Measurements from ENCODE around the gene PRKCSH. TPM values are rescaled to one million over a fixed set of nuclear protein-coding genes. Genes with fewer than 3 reads are reported as not detected.

The PRKCSH gene
- total RNA-seq, 1 donor, result 67.1 TPM

DNA sequence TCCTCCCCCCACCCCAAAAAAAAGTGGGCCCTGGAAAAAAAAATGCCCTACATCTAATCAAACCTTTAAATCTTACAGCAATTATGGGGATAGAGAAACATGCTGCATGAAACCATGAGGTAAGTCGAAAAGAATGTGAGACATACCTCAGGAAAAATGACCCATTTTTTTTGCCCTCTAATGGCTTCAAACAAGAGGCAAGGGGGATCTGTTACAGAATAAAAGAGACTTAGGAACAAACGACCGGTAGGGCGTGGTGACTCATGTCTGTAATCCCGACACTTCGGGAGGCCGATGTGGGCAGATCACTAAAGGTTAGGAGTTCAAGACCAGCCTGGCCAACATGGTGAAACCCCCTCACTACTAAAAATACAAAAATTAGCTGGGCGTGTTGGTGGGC, 24.8 kb upstream of the PRKCSH start:
- H3K4me1 ChIP-seq (ENCODE audit: insufficient read depth, low read length), result peaks cover 13% of the 10 kb centered on the region
- no peaks in the 10 kb centered on the region for H3K9me3 ChIP-seq (ENCODE audit: low read depth, low read length)
- no peaks in the 10 kb centered on the region for H3K27me3 ChIP-seq (ENCODE audit: insufficient read depth, low read length)
- H3K4me3 ChIP-seq (ENCODE audit: low read length), result no peak overlapping the region

DNA sequence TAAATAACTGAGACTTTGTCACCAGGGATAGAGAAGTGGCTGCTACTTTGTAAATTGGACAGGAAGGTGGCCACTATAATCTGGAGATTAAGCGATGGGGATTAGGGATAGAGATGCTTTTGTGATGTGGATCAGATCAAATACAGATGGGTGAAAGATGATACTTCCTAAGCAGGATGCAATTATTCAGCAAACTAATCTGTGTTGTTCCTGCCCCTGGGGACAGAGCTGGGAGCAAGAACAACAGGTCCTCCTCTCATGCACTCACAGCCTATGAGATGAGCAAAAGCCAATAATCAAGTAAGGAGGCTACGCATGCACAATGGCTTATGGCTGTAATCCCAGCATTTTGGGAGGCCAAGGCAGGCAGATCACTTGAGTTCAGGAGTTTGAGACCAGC, 20.9 kb upstream of the PRKCSH start:
- H3K4me1 ChIP-seq (ENCODE audit: insufficient read depth, low read length), result peaks cover 8% of the 10 kb centered on the region
- H3K9me3 ChIP-seq (ENCODE audit: low read depth, low read length), result no peaks in the 10 kb centered on the region
- H3K4me3 ChIP-seq (ENCODE audit: low read length), result no peak overlapping the region
- peaks cover 9% of the 10 kb centered on the region for H3K27me3 ChIP-seq (ENCODE audit: insufficient read depth, low read length)

DNA sequence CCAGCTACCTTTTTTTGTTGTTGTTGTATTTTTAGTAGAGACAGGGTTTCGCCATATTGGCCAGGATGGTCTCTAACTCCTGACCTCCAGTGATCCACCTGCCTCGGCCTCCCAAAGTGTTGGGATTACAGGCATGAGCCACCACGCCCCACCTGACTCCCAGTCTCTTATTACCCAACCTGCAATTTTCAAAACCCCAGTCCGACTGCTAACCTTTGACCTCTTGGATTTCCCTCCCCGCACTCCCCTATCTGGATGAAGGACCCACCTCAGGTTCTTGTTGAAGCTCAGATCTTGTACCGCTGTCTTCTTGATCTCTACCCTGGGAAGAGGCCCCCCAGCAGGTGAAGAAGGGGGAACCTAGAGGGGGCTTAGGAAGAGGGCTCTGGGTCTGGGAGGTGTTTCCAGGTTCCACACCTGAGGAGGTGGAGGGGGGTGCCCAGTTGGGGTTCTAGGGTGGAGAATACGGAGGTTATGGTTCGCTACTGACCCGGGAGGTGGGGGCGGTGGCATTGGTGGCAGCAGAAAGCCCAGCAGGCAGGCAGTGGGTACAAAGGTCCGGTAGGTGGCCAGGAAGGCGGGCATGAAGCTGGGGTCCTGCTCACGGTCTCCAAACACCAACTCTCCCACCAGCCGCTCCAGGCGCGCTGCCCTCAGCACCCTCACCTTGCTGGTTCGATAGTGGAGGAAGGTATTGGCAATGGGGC, 18.9 kb upstream of the PRKCSH start:
- H3K9me3 ChIP-seq (ENCODE audit: low read depth, low read length), result no peaks in the 10 kb centered on the region
- H3K27me3 ChIP-seq (ENCODE audit: insufficient read depth, low read length), result peaks cover 28% of the 10 kb centered on the region
- peaks cover 22% of the 10 kb centered on the region for H3K4me1 ChIP-seq (ENCODE audit: insufficient read depth, low read length)
- H3K4me3 ChIP-seq (ENCODE audit: low read length), result no peak overlapping the region

DNA sequence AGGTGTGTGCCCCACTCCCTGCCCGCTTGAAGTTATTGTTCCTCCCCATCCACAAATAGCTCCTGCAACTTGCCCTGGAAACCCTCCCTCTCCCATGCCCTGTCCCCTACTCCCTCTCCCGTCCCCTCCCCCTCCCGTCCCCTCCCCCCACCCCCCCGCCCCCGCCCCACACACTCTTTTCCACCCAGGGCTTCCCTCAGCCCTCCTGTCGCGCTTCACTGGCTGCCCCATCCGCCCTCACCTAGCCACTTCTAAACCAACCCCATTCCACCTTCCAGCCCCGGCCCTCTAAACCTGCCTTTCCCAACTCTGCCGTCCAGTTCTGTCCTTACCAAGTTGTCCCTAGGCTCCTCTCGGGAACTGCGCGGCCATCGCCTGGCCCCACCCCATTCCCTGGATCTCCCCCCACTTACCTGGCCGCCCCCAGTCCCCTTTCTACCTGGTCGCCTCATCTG, 17.3 kb upstream of the PRKCSH start:
- Histone ChIP-seq H3K9me3 (ENCODE audit: low read depth, low read length) (no peaks in the 10 kb centered on the region), H3K27me3 (ENCODE audit: insufficient read depth, low read length) (peaks cover 38% of the 10 kb centered on the region), H3K4me1 (ENCODE audit: insufficient read depth, low read length) (peaks cover 39% of the 10 kb centered on the region), H3K4me3 (ENCODE audit: low read length) (no peak overlapping the region)

DNA sequence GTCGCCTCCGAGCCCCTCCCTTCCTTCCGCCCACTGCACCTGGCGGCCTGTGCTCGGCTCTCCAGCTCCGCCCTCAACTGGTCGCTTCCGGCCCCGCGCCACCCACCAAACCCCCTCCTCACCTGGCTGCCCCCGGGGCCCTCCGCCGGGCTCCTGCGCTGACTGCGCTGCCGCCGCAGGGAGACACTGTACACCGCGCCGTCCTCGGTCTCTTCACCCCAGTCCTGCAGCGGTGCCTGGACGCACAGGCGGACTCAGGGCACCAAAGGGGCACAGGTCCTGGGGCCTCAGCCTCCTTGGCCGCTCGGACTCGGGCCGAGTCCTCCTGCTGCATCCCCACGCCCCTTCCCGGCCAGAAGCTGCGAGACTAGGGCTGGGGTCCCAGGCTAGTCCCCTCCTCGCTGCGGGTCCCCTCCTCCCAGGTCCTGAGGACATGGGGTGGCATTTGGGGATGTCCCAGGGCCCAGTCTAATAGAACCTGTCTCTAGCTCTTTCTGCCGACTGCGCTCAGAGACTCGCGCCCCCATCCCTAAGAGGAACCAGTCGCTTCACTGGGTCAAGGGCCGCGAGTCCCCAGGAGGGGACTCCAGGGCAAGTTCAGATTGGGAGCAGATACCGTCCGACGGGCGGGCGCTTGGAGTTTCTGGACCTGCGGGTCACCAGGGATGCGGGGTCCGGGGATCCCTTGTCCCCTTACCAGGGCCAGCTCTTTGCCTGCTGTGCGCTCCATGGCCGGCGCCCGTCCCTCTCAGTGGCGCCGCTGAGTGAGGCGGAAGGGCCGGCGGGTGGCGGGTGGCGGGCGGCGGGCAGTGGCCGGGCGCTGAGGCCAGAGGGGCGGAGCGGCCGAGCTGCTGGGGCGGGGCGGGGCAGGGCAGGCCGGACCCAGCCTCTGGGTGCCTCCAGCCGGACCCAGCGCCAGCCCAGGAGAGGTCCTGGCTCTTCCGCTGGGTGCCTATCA, 16.6 kb upstream of the PRKCSH start, which contains the start of gene RGL3:
Gene RGL3 (minus strand): TSS at position 766 of the 958 bp plus-strand sequence. CDS start 36 bp downstream, at position 730.
- Histone ChIP-seq H3K27me3 (ENCODE audit: insufficient read depth, low read length) (peaks cover 44% of the 10 kb centered on the region), H3K4me3 (ENCODE audit: low read length) (no peak within 1 kb of the TSS), H3K9me3 (ENCODE audit: low read depth, low read length) (no peaks in the 10 kb centered on the region), H3K4me1 (ENCODE audit: insufficient read depth, low read length) (peaks cover 44% of the 10 kb centered on the region)

- Histone ChIP-seq H3K4me3 (ENCODE audit: low read length) (peak overlapping the region; percentile 13), H3K9me3 (ENCODE audit: low read depth, low read length) (no peaks in the 10 kb centered on the region), H3K27me3 (ENCODE audit: insufficient read depth, low read length) (peaks cover 48% of the 10 kb centered on the region), H3K4me1 (ENCODE audit: insufficient read depth, low read length) (peaks cover 47% of the 10 kb centered on the region)
Observed at GRCh38 chr19:11420429-11421370, 14.7 kb upstream of the PRKCSH start.

DNA sequence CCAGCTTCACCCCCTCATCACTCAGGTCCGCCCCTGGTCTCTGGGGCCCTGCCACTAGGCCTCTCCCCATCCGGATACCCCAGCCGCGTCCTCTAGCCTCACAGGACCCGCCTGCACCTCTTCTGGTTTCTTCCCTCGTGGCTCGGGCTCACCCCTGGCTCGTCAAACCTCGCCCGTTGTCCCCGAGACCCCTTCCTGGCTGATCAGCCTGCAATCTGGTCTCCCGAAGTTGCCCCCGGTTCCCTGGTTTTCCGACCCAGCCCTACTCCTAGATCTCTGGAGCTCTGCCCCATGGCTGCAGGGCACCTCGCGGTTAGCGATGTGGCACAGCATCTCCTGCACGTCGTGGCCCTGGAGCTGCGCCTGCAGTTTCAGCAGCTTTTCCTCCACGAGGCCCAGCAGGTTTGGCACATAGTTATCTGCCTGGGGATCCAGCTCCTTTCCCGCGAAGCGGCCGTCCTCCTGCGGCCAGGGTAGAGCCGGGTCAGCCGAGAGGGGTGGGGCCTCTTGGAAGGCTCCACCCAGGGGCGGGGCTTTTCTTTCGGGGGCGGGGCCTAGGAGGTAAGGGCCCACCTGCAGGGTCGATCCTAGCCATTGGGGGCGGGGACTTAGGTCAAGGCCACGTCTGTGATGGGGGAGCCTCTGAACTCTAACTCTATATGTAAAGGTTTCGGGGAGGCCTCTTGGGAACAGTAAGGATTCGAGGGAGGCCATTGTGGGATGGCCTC, 13.9 kb upstream of the PRKCSH start:
- Histone ChIP-seq H3K9me3 (ENCODE audit: low read depth, low read length) (no peaks in the 10 kb centered on the region), H3K27me3 (ENCODE audit: insufficient read depth, low read length) (peaks cover 48% of the 10 kb centered on the region), H3K4me1 (ENCODE audit: insufficient read depth, low read length) (peaks cover 47% of the 10 kb centered on the region), H3K4me3 (ENCODE audit: low read length) (no peak overlapping the region)

- Histone ChIP-seq H3K27me3 (ENCODE audit: insufficient read depth, low read length) (peaks cover 48% of the 10 kb centered on the region), H3K4me1 (ENCODE audit: insufficient read depth, low read length) (peaks cover 47% of the 10 kb centered on the region), H3K9me3 (ENCODE audit: low read depth, low read length) (no peaks in the 10 kb centered on the region), H3K4me3 (ENCODE audit: low read length) (no peak overlapping the region)
Observed at GRCh38 chr19:11422163-11423065, 13.0 kb upstream of the PRKCSH start.

DNA sequence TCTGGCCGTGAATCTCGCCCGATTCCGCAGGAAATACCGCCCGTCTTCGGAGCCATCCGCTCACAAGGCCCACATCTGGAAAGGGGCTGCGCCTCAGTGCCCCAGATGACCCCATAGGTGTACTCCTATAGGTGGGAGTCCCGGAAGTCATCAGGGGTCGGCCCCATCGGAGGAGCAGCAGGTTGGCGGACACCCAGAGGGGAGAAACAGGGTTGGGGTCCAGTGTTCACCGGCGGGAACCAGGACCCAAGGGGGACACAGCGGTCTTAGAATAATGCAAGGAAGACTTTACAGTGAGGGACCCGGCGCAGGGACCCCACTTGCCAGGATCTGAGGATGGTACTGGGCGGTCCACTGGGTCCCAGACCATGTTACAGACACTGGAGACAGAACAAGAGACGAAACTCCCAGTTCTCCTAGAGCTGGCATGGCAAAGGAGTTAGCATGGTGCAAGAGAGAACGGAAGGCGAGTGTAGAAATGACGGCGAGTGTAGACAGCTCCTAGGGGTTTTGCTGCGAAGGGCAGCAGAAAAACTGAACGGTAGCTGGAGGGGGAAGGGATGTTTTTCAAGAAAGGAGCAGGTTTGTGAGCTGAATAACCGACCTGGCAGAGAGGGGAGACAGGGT, 12.2 kb upstream of the PRKCSH start:
- no peaks in the 10 kb centered on the region for H3K9me3 ChIP-seq (ENCODE audit: low read depth, low read length)
- H3K4me3 ChIP-seq (ENCODE audit: low read length), result no peak overlapping the region
- peaks cover 46% of the 10 kb centered on the region for H3K4me1 ChIP-seq (ENCODE audit: insufficient read depth, low read length)
- peaks cover 48% of the 10 kb centered on the region for H3K27me3 ChIP-seq (ENCODE audit: insufficient read depth, low read length)

GRCh38 chr19:11423791-11424181, 11.6 kb upstream of the PRKCSH start:
- Histone ChIP-seq H3K4me1 (ENCODE audit: insufficient read depth, low read length) (peaks cover 41% of the 10 kb centered on the region), H3K27me3 (ENCODE audit: insufficient read depth, low read length) (peaks cover 45% of the 10 kb centered on the region), H3K4me3 (ENCODE audit: low read length) (no peak overlapping the region), H3K9me3 (ENCODE audit: low read depth, low read length) (no peaks in the 10 kb centered on the region)

GRCh38 chr19:11425719-11426457, 9.5 kb upstream of the PRKCSH start:
- Histone ChIP-seq H3K27me3 (ENCODE audit: insufficient read depth, low read length) (peaks cover 26% of the 10 kb centered on the region), H3K4me1 (ENCODE audit: insufficient read depth, low read length) (peaks cover 30% of the 10 kb centered on the region), H3K9me3 (ENCODE audit: low read depth, low read length) (no peaks in the 10 kb centered on the region), H3K4me3 (ENCODE audit: low read length) (no peak overlapping the region)

DNA sequence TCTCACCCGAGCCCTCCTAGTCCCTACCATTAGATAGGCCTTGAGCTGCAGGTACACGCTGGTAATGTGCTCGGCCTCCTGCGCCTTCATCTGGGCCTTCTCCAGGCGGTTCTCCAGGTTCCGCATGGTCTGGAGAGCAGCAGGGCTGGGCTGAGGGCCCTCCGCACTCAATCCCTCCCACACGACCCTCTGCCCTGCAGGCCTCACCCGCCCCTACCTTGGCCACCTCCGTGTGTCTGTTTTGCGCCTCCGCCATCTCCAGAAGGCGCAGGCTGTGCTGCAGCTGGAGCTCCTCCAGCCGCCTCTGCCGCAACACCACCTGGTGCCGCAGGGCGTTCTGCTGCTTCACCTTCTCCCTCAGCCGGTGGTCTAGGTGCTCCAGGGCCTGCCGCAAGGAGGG, 8.8 kb upstream of the PRKCSH start:
- Histone ChIP-seq H3K4me1 (ENCODE audit: insufficient read depth, low read length) (peaks cover 23% of the 10 kb centered on the region), H3K4me3 (ENCODE audit: low read length) (no peak overlapping the region), H3K27me3 (ENCODE audit: insufficient read depth, low read length) (peaks cover 18% of the 10 kb centered on the region), H3K9me3 (ENCODE audit: low read depth, low read length) (no peaks in the 10 kb centered on the region)

Measured in mononuclear cell (primary cell).